CD4-positive, alpha-beta T cell treated with Interleukin-6 at 100 ng/mL for 8 hours (primary cell): ENCODE results near the gene KAT6B.
"Not testable (repeated sequence)": the region's sequence is repeated elsewhere in the genome, so short reads cannot be mapped to it uniquely, and the experiment has no call there.

Source experiments
- DNase-seq: peaks from one replicate; pipeline ENCODE4 v3.0.0-alpha.2; 2020; ENCODE audit warnings: mixed read lengths, low spot score

KAT6B gene

GRCh38 chr10:74826142-74827044 is at the start of gene KAT6B:
TSS of gene KAT6B (plus strand) at chr10:74826600. CDS start at chr10:74842858, 16,258 bp downstream.
- DNase-seq = peak; percentile 100

- no peak for DNase-seq
Observed at GRCh38 chr10:74778436-74779094, 47.8 kb upstream of the KAT6B start.

GRCh38 chr10:74781870-74782269 is 44.5 kb upstream of the KAT6B start:
- not testable (repeated sequence) for DNase-seq

- no peak for DNase-seq
Observed at GRCh38 chr10:74784462-74784861, 41.9 kb upstream of the KAT6B start.

GRCh38 chr10:74786126-74786525 is 40.3 kb upstream of the KAT6B start:
- no peak for DNase-seq

GRCh38 chr10:74787457-74787856 is 38.9 kb upstream of the KAT6B start:
- no peak for DNase-seq

- not testable (repeated sequence) for DNase-seq
Observed at GRCh38 chr10:74791979-74792378, 34.4 kb upstream of the KAT6B start.

- DNase-seq = no peak
Observed at GRCh38 chr10:74792726-74793125, 33.7 kb upstream of the KAT6B start.

GRCh38 chr10:74793240-74793639 is 33.2 kb upstream of the KAT6B start:
- not testable (repeated sequence) for DNase-seq

- DNase-seq = no peak
Observed at GRCh38 chr10:74794531-74794930, 31.9 kb upstream of the KAT6B start.

- DNase-seq = no peak
Observed at GRCh38 chr10:74797550-74797949, 28.9 kb upstream of the KAT6B start.

GRCh38 chr10:74799721-74800221 is 26.6 kb upstream of the KAT6B start:
- no peak for DNase-seq

GRCh38 chr10:74801447-74801846 is 25.0 kb upstream of the KAT6B start:
- DNase-seq = no peak

GRCh38 chr10:74808501-74808900 is 17.9 kb upstream of the KAT6B start:
- DNase-seq = no peak

- DNase-seq = no peak
Observed at GRCh38 chr10:74810087-74810486, 16.3 kb upstream of the KAT6B start.

- DNase-seq = no peak
Observed at GRCh38 chr10:74813381-74814259, 12.8 kb upstream of the KAT6B start.

- no peak for DNase-seq
Observed at GRCh38 chr10:74814797-74815196, 11.6 kb upstream of the KAT6B start.

- no peak for DNase-seq
Observed at GRCh38 chr10:74816824-74817498, 9.4 kb upstream of the KAT6B start.

- no peak for DNase-seq
Observed at GRCh38 chr10:74821501-74821900, 4.9 kb upstream of the KAT6B start.

GRCh38 chr10:74822101-74822500 is 4.3 kb upstream of the KAT6B start:
- no peak for DNase-seq

GRCh38 chr10:74822521-74823089 is 3.8 kb upstream of the KAT6B start:
- DNase-seq = no peak
